Heart right ventricle (tissue), 16 donors: ENCODE data around the gene DUSP16. TPM values are rescaled to one million over a fixed set of nuclear protein-coding genes. Genes with fewer than 3 reads are reported as not detected.
"Not testable (repeated sequence)": the region's sequence is repeated elsewhere in the genome, so short reads cannot be mapped to it uniquely, and the experiment has no call there.

Experiments used
- ATAC-seq, 8 donors: fragments of 200-7000 bp; cut with Tn5 transposase; one replicate each; pipeline ENCODE4 v1.9.1; 2020; ENCODE audit warnings: mild to moderate bottlenecking in 8 of 8, moderate library complexity in 8 of 8, moderate number of reproducible peaks in 1 of 8
- DNase-seq, 2 donors: peaks; one replicate each; pipeline ENCODE4 v3.0.0-alpha.2; 2020
- H3K27ac ChIP-seq, 10 donors: fragments of 200-600 bp; sonication (generic) in 2 of 10; one replicate each; pipeline versions ENCODE4 v1.5.0 to v1.8.0; 2020 to 2022; ENCODE audit warnings: mild to moderate bottlenecking in 3 of 10
- H3K27me3 ChIP-seq, 7 donors: fragments of 200-600 bp; one replicate each; pipeline ENCODE4 v1.8.0; 2021 to 2022; ENCODE audit warnings: mild to moderate bottlenecking in 2 of 7
- H3K36me3 ChIP-seq, 9 donors: fragments of 200-600 bp; sonication (generic) in 1 of 9; one replicate each; pipeline versions ENCODE4 v1.5.0 to v1.8.0; 2020 to 2022; ENCODE audit warnings: mild to moderate bottlenecking in 2 of 9
- H3K4me1 ChIP-seq, 9 donors: fragments of 200-600 bp; sonication (generic) in 1 of 9; one replicate each; pipeline versions ENCODE4 v1.5.0 to v1.8.0; 2020 to 2022; ENCODE audit warnings: mild to moderate bottlenecking in 4 of 9
- H3K4me3 ChIP-seq, 10 donors: fragments of 200-600 bp; sonication (generic) in 2 of 10; one replicate each; pipeline versions ENCODE4 v1.5.0 to v1.8.0; 2020 to 2022; ENCODE audit warnings: mild to moderate bottlenecking in 7 of 10, moderate library complexity in 2 of 10
- H3K9me3 ChIP-seq, 11 donors: fragments of 200-600 bp in 10 of 11; sonication (generic) in 2 of 11; one replicate each; pipeline versions ENCODE4 v1.5.0 to v1.8.0; 2013 to 2022; ENCODE audit warnings: mild to moderate bottlenecking in 2 of 11, control low read depth in 1 of 11, moderate library complexity in 1 of 11
- CTCF ChIP-seq, 9 donors: fragments of 200-600 bp; sonication (generic) in 2 of 9; IDR thresholded peaks; one replicate each; pipeline versions ENCODE4 v1.5.0 to v1.8.0; 2021 to 2022; ENCODE audit warnings: antibody characterized with exemption in 9 of 9, mild to moderate bottlenecking in 5 of 9, moderate library complexity in 1 of 9
- WGBS, 2 donors: extraction: QIAGEN DNeasy Blood & Tissue Kit; methylation state at CpG; one replicate each; pipeline ENCODE4 v1.1.7; 2013; ENCODE audit warnings: inconsistent platforms in 1 of 2; 5-methylcytosine and 5-hydroxymethylcytosine counted together
- intact Hi-C, 10 donors: fragments of 100-400 bp; cut with DNase I; formaldehyde crosslinking; loops; one replicate each; pipeline versions ENCODE4 v1.11.1 to v1.14.2; 2022
- polyA plus RNA-seq, 2 donors: library from polyadenylated mRNA; stranded (reverse); fragments of 200-250 nt; gene quantifications; one replicate each; pipeline ENCODE4 v1.2.3, GENCODE V29; 2013
- total RNA-seq, 10 donors: library from RNA; stranded (reverse); fragmentation: NEBNext Ultra II Directional in 3 of 10; extraction: Animal tissue kit (Norgen Biotek cat#: 25700) in 3 of 10; gene quantifications; one replicate each; pipeline versions ENCODE4 v1.2.1 to v1.2.4, GENCODE V29; 2021 to 2023
- donor health status: Arrhythmogenic right ventricular cardiomyopathy.
- donor health status: ischemic (EF 13 %, LVEDD 7.1; RV severe dilation, severe dysfunction).
- donor health status: healthy with polysubstance abuse.
- donor health status: DM: no; HTN: yes; CAD: no.
- donor health status: DM: no; HTN: no; CAD: no.
- donor health status: ischemic (EF 25% LVEDD 6.9; RV normal size, moderate dysfunction).
- donor health status: ischemic (EF 25% LVEDD 5.7; RV mildly dilated, moderate dysfunction).
- donor health status: healthy.
- donor health status: DM: yes; HTN: yes; CAD: no.
- donor health status: Ischemic cardiomyopathy.
- donor health status: ischemic (EF 35%, LVEDD 5.7; RV mildly dilated, moderate dysfunction).
- donor health status: nonischemic (EF 11% LVEDD 7.7; RV severe dilation, severe dysfunction).
- donor health status: DM: yes; HTN: yes; CAD: no.
- donor health status: PGD.
- donor health status: ischemic (EF 29% LVEDD 5.4; RV normal size, mild dysfunction).
- donor health status: nonischemic (EF 23%, LVEDD 6.1; RV moderate dilation, normal function).

Gene DUSP16
- total and polyA plus RNA-seq, 12 donors = 2.6 to 21.7 (median 15.8) TPM

- Histone ChIP-seq H3K4me3 (no peak overlapping the region), H3K27ac (no peak overlapping the region), H3K36me3 (no peaks in the 10 kb centered on the region), H3K9me3 (no peaks in the 10 kb centered on the region), H3K4me1 (no peaks in the 10 kb centered on the region), H3K27me3 (no peaks in the 10 kb centered on the region)
- no peak for DNase-seq
- TF ChIP-seq CTCF (IDR thresholded peaks at IDR 0.05) = no peak
- intact Hi-C loops = no loop called here
- no peak for ATAC-seq
- WGBS, 2 donors = 83 to 85% methylated on average over 3 of the region's 3 CpGs
Measured at GRCh38 chr12:12577786-12578185, 15.1 kb upstream of the DUSP16 start.

GRCh38 chr12:12572659-12573058, 10.0 kb upstream of the DUSP16 start:
- Histone ChIP-seq H3K36me3 (no peaks in the 10 kb centered on the region), H3K27ac (no peak overlapping the region), H3K9me3 (no peaks in the 10 kb centered on the region), H3K27me3 (no peaks in the 10 kb centered on the region), H3K4me1 (no peaks in the 10 kb centered on the region), H3K4me3 (no peak overlapping the region)
- no peak for ATAC-seq
- intact Hi-C loops = no loop called here
- TF ChIP-seq CTCF (IDR thresholded peaks at IDR 0.05) = no peak
- WGBS, 2 donors = 95 to 96% methylated on average over 3 of the region's 3 CpGs
- DNase-seq = no peak

- not testable (repeated sequence) for H3K27ac ChIP-seq, H3K27me3 ChIP-seq, H3K4me3 ChIP-seq, H3K9me3 ChIP-seq, DNase-seq, ATAC-seq, H3K36me3 ChIP-seq
- 97 to 98% methylated on average over 9 to 20 of the region's 32 CpGs for WGBS, 2 donors
- intact Hi-C loops = loop anchor here in 6 of 10 donors (2.0 to 10.0 kb wide), 5 partner anchors 89 to 194 kb away; no protein-coding TSS in a partner anchor
- peaks cover 0 to 14% (median 10%) of the 10 kb centered on the region in 9 donors for H3K4me1 ChIP-seq
Measured at GRCh38 chr12:12565971-12566370, 3.3 kb upstream of the DUSP16 start.

GRCh38 chr12:12564911-12565310, 2.2 kb upstream of the DUSP16 start:
- ATAC-seq (no peak), DNase-seq (no peak)
- Histone ChIP-seq H3K27me3 (no peaks in the 10 kb centered on the region), H3K4me3 (no peak overlapping the region), H3K9me3 (peaks cover 0 to 7% (median 0%) of the 10 kb centered on the region in 11 donors), H3K36me3 (no peaks in the 10 kb centered on the region), H3K4me1 (peaks cover 0 to 25% (median 18%) of the 10 kb centered on the region in 9 donors), H3K27ac (no peak overlapping the region)
- intact Hi-C loops = loop anchor here in 9 of 10 donors (1.0 to 10.0 kb wide), 14 partner anchors 47 to 483 kb away; partner anchors contain the start of genes CDKN1B (in 2 of the 9), CREBL2 (in 1 of the 9) and GPR19 (in 1 of the 9)
- WGBS, 2 donors = 95% methylated on average over 1 of the region's 1 CpG
- no peak for TF ChIP-seq CTCF (IDR thresholded peaks at IDR 0.05)

- no peaks in the 10 kb centered on the region for H3K36me3 ChIP-seq
- no peak for DNase-seq
- 44 to 48% methylated on average over 11 of the region's 11 CpGs for WGBS, 2 donors
- no peak for TF ChIP-seq CTCF (IDR thresholded peaks at IDR 0.05)
- H3K4me1 ChIP-seq = peaks cover 0 to 40% (median 32%) of the 10 kb centered on the region in 9 donors
- no peaks in the 10 kb centered on the region for H3K27me3 ChIP-seq
- peak overlapping the region; percentile 26 to 89 (median 74) for H3K4me3 ChIP-seq
- H3K27ac ChIP-seq = peak overlapping the region; percentile 98 to 100 (median 100)
- no peak for ATAC-seq
- intact Hi-C loops = loop anchor here in 9 of 10 donors (2.0 to 10.0 kb wide), 12 partner anchors 49 to 481 kb away; partner anchors contain the start of genes CDKN1B (in 2 of the 9), CREBL2 (in 1 of the 9) and GPR19 (in 1 of the 9)
- peaks cover 0 to 7% (median 0%) of the 10 kb centered on the region in 11 donors for H3K9me3 ChIP-seq
Measured at GRCh38 chr12:12563290-12563928, 746 bp upstream of the DUSP16 start.
